NCI-H1436 (cell line): ENCODE data around the gene GRIPAP1.
A peak's percentile ranks its signal among the peaks of the same experiment; 100 is the strongest.
"Not testable (repeated sequence)": the region's sequence is repeated elsewhere in the genome, so short reads cannot be mapped to it uniquely, and the experiment has no call there.

Experiments used
- DNase-seq: peaks from one replicate; lab custom pipeline; 2025; lab: John Stamatoyannopoulos, UW

GRIPAP1 gene

GRCh38 chrX:48997455-48997854 is 4.6 kb downstream of the GRIPAP1 start:
- DNase-seq, result no peak

GRCh38 chrX:48996969-48997368 is 5.1 kb downstream of the GRIPAP1 start:
- no peak for DNase-seq

GRCh38 chrX:48992341-48992740 is 9.7 kb downstream of the GRIPAP1 start:
- no peak for DNase-seq

GRCh38 chrX:48989483-48989882 is 12.6 kb downstream of the GRIPAP1 start:
- no peak for DNase-seq

GRCh38 chrX:48983896-48984295 is 18.2 kb downstream of the GRIPAP1 start:
- DNase-seq, result no peak

- DNase-seq, result no peak
Measured at GRCh38 chrX:48983081-48983480, 19.0 kb downstream of the GRIPAP1 start.

- DNase-seq, result no peak
Measured at GRCh38 chrX:48981178-48981577, 20.9 kb downstream of the GRIPAP1 start.

- DNase-seq, result not testable (repeated sequence)
Measured at GRCh38 chrX:48980341-48980740, 21.7 kb downstream of the GRIPAP1 start.

- DNase-seq, result no peak
Measured at GRCh38 chrX:48978226-48978625, 23.8 kb downstream of the GRIPAP1 start.

- no peak for DNase-seq
Measured at GRCh38 chrX:48976086-48976485, 26.0 kb downstream of the GRIPAP1 start.

- DNase-seq, result no peak
Measured at GRCh38 chrX:48975541-48975940, 26.5 kb downstream of the GRIPAP1 start.

- DNase-seq, result no peak
Measured at GRCh38 chrX:48975041-48975440, 27.0 kb downstream of the GRIPAP1 start.

- DNase-seq, result no peak
Measured at GRCh38 chrX:48974574-48974973, 27.5 kb downstream of the GRIPAP1 start.

- no peak for DNase-seq
Measured at GRCh38 chrX:48974033-48974432, 28.0 kb downstream of the GRIPAP1 start.

GRCh38 chrX:48972220-48973164 is 29.6 kb downstream of the GRIPAP1 start:
- peak; percentile 38 for DNase-seq

GRCh38 chrX:48971249-48972219 is 30.5 kb downstream of the GRIPAP1 start, which contains the start of gene KCND1:
TSS of gene KCND1 (minus strand) at chrX:48971844. CDS start at chrX:48970271, 1,573 bp downstream.
- DNase-seq, result peak; percentile 41

- no peak for DNase-seq
Measured at GRCh38 chrX:48969471-48969870, 32.6 kb downstream of the GRIPAP1 start.

GRCh38 chrX:48968377-48968776 is 33.7 kb downstream of the GRIPAP1 start:
- no peak for DNase-seq

- DNase-seq, result no peak
Measured at GRCh38 chrX:48966796-48967579, 35.1 kb downstream of the GRIPAP1 start.

- no peak for DNase-seq
Measured at GRCh38 chrX:48965959-48966358, 36.1 kb downstream of the GRIPAP1 start.

GRCh38 chrX:48961585-48962091 is 40.4 kb downstream of the GRIPAP1 start:
- no peak for DNase-seq
